Fibroblast of upper back skin (primary cell): ENCODE results near the gene C20orf173.
"Not testable (repeated sequence)": the region's sequence is repeated elsewhere in the genome, so short reads cannot be mapped to it uniquely, and the experiment has no call there.

ENCODE experiments used
- DNase-seq: peaks from one replicate; pipeline ENCODE4 v3.0.0-alpha.2; 2013

C20orf173 gene, protein sequence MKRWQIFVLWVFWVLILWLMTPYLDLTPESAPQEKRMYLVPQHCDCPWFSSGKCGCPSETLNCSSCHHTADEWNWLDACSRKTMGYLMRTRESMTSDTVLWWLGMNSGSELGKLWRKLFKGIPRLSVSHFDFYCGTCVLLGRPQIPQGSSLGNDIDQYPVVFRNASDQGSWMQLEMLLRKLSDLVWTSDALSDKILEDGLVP

DNA sequence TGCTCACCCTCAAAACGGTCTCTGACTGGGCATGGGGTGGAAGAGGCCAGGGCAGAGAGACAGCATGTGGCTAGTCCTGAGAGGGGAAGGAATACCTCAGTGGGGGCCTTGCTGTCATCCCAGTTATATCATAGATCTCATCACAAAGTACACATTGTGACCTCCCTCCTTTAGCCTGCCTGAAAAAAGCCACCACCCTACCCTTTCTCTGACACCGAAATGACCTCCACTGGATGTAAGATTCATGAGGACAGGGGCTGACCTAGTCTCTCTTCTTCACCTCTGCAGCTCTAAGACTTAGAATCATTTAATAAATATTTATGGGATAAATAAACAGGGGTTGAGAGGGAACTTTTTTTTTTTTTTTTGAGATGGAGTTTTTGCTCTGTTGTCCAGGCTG lies at the start of gene C20orf173:
C20orf173 (minus strand) TSS at position 101 of the 400 bp plus-strand sequence. CDS start 279 bp downstream, outside the sequence.
- no peak for DNase-seq

DNA sequence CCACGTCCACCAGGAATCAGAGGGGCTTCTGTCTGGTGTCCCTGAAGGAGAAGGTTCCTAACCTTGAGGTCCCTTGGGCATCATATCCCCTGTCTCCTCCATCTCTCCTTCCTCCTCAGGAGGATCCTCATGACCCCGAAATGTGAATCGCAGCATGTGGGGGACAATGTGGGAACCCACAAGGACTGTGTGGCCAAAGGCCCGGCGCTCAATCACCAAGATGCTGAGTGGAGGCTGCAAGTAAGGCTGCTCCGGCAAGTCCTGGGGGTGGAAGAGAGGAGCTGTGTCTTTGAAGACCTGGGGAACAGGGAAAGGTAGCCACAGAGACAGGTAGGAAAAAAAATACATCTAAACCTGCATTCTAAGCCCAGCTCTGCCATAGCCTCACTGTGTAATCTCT lies 49.7 kb upstream of the C20orf173 start:
- no peak for DNase-seq

DNA sequence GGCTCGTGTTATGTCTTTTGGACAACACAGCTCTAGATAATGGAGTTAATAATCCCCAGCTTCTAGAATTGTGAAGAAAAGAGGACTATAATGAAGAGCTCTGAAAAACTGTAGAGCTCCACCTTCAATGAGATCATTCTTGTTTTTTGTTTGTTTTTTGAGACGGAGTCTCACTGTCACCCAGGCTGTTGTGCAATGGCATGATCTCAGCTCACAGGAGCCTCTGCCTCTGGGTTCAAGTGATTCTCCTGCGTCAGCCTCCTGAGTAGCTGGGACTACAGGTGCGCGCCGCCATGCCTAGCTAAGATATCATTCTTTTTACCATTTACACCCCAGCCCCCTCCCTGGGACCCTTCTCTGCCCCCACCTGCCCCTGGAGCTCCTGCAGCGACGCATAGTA lies 49.0 kb upstream of the C20orf173 start:
- no peak for DNase-seq

DNA sequence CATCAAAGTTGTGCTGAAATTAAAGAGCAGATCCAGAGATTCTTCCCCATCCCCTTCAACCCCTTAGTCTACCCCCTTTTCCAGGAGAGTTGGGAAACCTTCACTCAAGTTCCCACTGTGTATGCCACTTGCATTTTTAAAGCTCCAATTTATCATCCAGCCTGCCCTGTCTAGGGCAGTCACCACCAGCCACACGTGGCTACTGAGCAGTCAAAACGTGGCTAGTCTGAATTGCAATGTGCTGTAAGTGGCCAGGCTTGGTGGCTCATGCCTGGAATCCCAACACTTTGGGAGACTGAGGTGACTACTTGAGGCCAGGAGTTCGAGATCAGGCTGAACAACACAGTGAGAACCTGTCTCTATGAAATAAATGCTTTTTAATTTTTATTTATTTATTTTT lies 47.4 kb upstream of the C20orf173 start:
- DNase-seq = no peak

DNA sequence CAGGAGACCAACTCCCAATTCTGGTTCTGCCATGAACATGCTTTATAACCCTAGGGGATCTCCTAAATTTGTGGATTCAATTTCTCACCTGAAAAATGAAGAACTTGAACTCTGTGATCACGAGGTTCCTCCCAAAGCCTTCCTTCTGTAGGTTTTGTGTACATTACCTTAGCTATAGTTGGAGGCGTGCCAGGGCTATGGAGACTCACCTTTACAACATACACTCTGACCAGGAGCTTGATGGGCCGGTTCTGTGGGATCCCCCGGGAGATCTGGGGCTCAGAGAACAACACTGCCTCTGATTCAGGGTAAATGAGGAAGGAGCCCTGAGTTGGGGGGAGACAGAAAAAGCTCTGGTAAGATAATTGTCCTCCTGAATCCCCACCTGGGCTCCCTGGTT lies 46.5 kb upstream of the C20orf173 start:
- no peak for DNase-seq

DNA sequence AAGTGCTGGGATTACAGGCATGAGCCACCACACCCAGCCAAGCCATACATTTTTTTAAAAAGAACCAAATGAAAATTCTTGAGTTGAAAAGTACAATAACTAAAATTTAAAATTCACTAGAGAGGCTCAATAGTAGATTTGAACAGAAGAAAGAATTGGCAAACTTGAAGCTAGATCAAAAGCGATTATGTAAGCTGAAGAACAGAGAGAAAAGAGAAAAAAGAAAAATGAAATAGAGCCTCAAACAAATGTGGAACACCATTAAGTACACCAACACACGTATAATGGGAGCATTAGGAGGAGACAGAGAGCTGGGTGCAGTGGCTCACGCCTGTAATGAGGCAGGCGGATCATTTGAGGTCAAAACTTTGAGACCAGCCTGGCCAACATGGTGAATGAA lies 43.4 kb upstream of the C20orf173 start:
- DNase-seq = no peak

DNA sequence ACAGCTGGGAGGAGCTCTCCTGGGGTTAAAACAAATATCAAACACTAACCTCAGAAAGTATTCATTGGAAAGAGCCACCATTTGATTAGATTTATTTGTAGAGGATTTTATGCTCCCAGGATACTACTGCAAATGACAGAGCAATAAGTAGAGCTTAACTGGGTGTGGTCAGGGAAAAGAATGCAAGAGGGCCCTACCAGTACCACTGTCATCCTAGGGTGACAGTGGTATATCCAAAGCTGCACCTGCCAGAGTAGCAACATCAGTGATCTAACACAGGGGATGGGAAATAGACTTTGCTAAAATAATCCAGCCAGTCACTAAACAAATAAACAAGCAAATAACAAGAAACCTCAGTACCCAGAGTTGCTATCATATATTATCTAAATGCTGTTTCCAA lies 42.1 kb upstream of the C20orf173 start:
- no peak for DNase-seq

DNA sequence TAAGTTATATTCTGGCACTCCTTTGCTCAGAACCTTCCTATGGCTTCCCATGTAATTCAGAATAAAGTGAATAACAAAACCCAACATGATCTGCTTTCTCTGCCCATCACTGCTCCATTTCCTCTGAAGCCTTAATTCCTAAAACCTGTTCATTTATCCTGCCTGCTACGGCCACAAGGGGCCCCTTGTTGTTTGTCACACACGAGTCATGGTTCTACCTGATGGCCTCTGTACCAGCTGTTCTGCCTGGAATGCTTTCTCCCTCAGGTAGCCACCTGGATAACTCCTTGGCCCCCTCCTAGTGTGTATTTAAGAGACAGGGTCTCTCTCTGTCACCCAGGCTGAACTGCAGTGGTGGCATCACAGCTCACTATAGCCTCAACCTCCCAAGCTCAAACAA lies 39.2 kb upstream of the C20orf173 start:
- no peak for DNase-seq

DNA sequence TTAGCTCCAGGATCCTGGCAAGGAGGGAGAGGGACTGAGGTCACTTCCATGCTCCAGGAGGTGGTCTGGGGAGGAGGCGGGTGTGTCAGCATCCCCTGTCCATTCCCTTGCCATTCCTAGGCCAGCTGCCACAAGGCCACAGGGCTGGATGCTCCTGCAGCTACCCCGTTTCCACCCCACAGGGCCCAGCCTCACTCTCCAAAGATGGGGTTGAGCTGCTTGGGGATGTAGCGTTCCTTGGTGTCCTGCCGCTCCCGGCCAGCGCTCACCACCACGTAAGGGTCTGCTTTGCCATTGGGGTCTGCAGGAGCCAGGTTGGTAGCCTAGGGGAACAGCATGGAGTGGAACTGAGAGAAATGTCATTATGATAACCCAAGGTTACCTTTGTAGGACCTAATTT lies 35.5 kb upstream of the C20orf173 start:
- DNase-seq = no peak

DNA sequence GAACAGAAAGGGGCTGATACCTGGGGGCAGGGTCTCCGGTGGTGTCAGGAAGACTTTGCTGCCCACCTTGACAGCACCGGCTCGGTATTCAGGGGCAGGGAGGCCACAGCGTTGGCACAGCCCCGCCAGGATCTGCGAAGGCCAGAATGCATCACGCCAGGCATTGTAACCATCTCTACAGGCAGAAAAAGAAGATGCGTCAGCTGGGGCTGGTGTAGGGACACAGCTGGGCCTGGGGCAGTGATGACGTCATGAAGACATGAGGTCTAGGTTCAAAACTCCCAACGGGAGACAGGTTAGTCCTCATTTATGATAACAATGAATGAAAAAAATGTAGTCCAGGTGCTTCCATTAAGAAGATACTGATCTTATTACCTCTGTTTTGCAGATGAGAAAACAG lies 34.4 kb upstream of the C20orf173 start:
- no peak for DNase-seq

DNA sequence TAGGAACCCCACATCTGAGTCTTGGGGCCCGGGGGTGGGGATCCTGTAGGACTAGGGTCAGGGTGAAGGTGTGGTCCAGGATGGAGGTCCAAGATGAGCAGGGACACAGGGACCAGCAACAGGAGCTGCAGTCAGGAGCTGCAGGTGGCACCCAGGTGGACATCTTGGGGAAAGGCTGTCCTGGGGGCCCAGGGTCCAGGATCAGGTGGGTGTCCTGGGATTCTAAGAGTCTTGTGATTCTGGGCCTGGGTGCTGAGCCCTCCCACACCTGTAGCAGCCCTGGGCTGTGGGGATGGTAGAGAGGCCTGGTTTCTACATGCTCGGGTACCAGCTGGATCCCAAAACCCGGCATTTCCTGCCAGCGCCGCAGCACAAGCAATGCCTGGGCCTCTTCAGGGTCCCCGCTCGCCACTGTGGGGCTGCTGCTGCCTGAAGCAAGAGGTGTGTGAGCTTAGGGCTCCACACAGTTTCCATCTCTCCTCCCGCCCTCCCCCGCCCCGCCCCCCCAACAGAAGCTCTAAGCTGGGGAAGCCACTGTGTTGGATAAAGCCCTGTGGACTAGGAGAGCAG lies 33.2 kb upstream of the C20orf173 start:
- DNase-seq = no peak

DNA sequence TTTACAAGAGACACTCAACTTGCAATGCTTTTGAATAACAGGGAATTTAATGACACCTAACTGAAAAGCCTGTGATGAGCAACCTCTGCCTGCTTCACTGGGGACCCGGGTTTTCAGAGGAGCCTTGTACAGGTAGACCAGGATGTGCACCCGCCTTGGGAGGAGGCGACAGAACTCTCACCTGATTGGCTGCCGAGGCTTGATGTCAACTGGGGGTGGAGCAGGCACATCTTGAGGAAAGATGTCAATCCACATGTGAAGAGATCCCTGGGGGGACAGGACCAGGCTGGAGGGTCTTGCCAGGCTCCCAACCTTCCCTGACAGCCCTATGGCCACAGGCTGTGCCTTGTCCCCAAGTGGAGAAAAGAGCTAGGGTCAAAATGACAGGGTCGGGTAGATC lies 32.2 kb upstream of the C20orf173 start:
- no peak for DNase-seq

DNA sequence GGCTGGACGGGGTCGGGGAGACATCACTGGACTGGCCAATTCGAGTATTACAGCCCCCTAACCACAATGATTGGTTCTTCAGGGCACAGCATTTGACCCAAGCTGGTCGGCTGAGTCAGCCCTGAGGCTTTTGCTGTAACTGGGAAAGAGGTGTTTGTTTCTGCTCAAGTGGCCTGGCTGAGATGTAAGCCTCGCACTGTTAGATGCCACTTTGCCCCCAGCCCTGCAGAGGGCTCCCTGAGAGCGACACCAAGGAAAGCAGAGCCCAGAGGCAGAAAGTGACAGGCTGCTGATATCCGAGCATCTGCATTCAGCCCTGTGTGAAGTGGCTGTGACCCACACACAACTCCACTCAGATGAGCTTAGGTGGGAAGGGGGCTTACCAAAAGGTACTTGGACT lies 31.8 kb upstream of the C20orf173 start:
- DNase-seq = peak; percentile 26

DNA sequence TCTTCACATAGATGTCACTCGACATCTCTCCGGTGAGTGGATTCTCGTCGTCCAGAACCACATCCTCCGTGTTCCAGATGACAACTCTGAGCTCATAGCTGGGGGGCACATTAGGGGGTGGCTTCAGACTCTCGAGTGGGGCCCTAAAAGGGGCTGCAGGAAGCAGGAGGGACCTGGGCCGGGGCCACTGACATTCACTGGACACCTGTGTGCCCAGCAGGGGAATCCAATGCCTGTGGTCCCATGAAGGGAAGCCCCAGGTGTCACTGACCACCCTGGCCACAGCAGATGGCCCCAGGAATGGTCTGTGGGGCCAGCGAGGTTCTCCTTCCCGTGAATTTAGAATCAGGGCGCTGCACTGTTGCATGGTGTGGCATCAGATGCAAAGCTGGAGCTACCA lies 31.1 kb upstream of the C20orf173 start:
- no peak for DNase-seq

DNA sequence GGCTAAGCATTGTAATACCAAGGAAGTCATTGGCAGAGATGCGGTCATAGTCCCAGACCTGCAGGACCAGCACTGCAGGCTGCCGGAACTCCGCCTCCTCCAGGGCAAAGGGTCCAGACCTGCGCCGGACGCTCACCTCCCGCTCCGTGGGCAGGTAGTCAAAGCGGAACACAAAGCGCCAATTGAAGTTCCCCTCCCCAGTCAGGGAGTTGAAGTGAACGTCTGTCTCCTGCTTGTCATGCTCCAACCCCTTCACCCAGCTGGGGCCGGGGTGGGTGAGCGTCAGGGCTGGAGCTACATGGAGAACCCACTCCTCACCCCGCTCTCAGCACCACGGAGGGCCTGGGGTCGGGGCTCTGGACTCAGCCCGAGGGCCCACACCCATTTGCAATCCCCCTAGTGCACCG lies 30.7 kb upstream of the C20orf173 start:
- no peak for DNase-seq

DNA sequence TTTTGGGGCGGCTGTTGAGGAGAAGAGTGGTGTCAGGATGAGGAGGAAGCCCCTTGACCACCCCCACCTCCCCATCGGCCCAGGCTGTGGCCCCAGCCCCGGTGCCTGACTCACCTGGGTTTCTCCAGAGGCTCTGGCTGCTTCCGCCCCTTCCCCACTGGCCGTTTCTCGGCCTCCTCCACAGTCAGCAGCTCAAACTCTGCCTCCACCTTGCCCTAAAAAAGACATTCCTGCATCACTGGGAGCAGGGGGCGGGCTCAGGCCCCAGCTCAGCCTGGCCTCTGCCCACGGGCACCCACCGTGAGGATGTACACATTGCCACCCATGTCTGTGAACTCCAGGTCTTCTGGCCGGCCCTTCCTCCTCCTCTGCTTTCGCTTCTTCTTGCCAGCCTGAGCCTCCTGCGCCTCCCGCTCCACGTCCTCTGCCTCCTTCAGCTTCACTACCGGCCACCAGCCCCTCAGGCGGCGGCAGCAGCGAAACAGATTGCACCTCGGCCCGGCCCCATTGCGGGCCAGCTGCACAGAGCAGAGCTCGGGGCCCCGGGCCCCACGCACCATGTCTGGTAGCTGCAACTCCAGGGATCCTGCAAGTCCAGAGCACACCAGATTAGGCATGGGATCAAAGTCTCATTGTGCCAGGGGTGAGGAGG lies 29.7 kb upstream of the C20orf173 start:
- no peak for DNase-seq

DNA sequence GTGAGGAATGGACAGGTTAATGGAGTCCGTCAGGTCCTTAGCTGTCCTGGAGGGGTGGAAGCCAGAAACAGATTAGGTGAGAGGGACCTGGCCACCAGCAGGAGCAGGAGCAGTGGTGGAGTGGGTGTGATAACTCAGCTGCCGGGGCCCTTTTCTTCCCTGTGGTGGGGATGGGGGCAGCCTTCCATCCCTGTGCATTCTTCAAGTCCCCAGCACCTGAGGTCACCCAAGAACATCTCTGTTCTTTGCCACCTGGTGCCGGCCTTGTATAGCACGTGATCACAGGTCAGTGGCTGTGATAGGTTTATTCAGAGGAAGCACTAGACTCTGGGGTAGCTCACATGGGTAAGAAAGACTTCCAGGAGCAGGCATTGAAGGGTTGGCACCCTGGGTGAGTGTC lies 29.0 kb upstream of the C20orf173 start:
- DNase-seq = no peak

DNA sequence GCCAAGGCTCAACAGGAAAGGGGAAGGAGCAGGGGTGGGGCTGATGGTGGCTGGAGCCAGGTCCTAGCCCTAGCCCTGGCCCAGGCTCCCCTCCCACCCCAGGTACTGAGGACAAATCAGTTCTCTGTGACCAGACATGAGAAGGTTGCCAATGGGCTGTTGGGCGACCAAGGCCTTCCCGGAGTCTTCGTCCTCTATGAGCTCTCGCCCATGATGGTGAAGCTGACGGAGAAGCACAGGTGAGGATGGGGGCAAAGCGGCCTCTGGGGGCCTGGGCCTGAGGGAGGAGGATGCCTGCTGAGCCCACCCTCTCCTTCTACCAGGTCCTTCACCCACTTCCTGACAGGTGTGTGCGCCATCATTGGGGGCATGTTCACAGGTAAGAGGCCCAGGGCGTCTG lies 27.4 kb upstream of the C20orf173 start:
- no peak for DNase-seq

DNA sequence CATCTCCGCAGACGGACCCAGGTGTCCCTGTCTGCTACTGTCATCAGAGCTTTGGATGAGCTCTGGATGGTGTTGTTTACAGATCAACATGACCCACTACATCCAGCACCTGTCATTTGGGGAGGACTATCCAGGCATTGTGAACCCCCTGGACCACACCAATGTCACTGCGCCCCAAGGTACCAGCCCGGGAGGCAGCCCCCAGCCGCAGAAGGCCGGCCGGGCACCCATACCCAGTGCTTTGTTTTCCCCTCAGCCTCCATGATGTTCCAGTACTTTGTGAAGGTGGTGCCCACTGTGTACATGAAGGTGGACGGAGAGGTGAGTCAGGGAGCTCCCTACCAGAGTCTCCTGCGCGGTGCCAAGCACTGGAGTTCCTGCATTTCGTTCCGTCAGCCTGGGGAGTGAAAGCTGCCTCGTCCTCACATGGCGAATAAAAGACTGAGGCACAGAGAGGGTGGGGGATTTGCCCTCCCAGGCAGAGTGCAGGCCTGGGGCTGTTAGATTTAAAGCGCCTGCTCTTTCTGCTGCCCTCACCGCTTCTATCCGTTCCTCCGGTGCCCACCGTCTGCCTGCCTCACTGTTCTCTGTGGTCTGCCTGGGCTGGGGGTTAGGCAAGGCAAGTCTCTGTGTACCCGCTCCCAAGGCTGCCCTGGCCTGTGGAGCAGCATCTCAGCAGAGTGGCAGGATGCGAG lies 26.6 kb upstream of the C20orf173 start:
- no peak for DNase-seq

DNA sequence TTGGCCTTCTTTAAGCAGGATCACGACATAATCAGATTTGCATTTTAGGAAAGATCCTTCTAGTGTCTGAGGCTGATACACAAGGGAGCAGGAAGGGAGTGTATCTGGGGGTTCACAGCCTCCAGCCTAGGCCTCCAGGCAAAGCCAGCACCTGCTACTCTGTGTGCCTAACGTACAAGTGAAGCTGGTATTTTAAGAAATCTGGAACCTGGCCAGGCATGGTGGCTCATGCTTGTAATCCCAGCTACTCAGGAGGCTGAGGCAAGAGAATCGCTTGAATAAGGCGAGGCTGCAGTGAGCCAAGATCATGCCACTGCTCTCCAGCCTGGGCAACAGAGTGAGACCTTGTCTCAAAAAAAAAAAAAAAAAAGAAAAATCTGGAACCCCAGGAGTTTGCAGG lies 26.0 kb upstream of the C20orf173 start:
- not testable (repeated sequence) for DNase-seq

DNA sequence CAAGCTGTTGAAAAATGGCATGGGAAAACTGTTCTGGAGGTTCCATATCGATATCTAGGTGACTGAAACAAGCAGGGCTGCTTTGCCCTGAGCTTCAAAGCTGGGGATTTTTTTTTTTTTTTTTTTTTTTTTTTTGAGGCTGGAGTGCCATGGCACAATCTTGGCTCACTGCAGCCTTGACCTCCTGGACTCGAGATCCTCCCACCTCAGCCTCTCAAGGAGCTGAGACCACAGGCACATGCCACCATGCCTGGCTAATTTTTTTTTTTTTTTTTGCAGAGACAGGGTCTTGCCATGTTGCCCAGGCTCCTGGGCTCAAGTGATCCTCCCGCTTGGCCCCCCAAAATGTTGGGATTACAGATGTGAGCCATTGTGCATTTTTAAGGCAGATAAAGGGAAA lies 23.5 kb upstream of the C20orf173 start:
- DNase-seq = no peak

DNA sequence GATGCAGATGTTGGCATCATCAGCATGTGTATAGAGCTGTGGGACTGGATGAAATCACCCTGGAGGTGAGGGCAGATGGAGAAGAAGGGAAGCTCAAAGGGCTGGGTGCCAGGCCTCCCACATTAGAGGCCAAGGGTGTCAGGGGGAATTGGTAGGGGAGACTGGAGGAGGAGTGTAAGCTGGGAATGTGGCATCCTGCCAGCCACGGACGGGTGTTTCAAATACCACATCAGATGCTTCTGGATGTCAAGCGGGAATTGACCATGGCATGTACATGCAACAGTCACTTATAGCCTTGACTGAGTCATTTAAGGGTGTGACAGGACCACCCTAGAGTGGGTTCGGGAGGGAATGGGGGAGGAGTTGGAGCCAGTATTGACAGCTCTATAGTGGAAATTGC lies 22.1 kb upstream of the C20orf173 start:
- peak; percentile 36 for DNase-seq

DNA sequence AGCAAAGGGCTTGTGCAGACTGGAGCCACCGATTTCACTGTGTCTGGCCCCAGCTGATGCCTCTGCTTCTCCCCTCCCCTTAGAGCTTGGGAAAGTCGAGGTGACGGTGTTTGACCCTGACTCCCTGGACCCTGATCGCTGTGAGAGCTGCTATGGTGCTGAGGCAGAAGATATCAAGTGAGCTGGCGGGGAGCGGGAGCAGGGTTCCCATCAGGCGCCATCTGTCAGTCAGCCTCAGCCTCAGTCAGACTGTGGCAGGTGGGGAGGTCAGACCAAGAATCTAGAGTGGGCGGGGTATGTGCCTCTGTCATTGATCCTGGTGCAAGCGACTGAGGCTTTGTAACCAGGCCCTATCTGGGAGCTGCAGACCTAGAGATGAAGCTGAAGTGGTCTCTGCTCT lies 17.9 kb upstream of the C20orf173 start:
- no peak for DNase-seq

DNA sequence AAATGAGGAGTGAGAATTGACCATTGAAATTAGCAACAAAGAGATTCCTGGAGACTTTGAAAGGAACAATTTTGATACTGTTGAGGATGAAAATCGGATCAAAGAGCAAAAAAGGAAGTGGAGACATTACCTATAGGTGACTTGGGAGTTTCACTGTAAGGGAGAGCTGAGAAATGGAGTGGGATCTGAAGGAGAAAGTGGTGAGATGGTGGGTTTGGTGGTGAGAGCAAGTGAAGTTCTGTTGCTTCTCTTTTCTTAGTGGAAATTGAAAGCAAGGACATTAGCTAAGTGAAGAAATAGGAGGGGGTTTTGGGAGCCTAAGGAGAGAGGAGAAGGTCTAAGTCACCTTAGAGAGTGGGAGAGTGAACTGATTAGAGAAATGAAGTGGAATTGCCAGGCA lies 16.7 kb upstream of the C20orf173 start:
- no peak for DNase-seq
